Testis (tissue), 3 donors: ENCODE data around the gene CHRNA1. TPM values are rescaled to one million over a fixed set of nuclear protein-coding genes. Genes with fewer than 3 reads are reported as not detected.

Experiments used
- DNase-seq: peaks from one replicate; pipeline ENCODE4 v3.0.0-alpha.2; 2019
- H3K27ac ChIP-seq, 2 donors: fragments of 200-600 bp; sonication (generic); one replicate each; pipeline ENCODE4 v1.5.1; 2019
- H3K27me3 ChIP-seq: fragments of 200-600 bp; sonication (generic); one replicate; pipeline ENCODE4 v1.5.1; 2019
- H3K36me3 ChIP-seq: fragments of 200-600 bp; sonication (generic); one replicate; pipeline ENCODE4 v1.5.1; 2017; ENCODE audit warnings: low read depth; ENCODE audit errors: missing control alignments
- H3K4me1 ChIP-seq: fragments of 200-600 bp; sonication (generic); one replicate; pipeline ENCODE4 v1.5.1; 2019
- H3K4me3 ChIP-seq, 2 donors: fragments of 200-600 bp; sonication (generic); one replicate each; pipeline ENCODE4 v1.5.1; 2017 to 2019
- H3K9me3 ChIP-seq: fragments of 200-600 bp; sonication (generic); one replicate; pipeline ENCODE4 v1.5.1; 2017
- CTCF ChIP-seq, 3 experiments: fragments of 450-650 bp in 2 of 3; fragments of 200-600 bp in 1 of 3; sonication (generic) in 1 of 3; IDR thresholded peaks; one replicate each; pipeline ENCODE4 v1.5.1; 2016 to 2019; ENCODE audit warnings: antibody characterized with exemption in 3 of 3, mild to moderate bottlenecking in 2 of 3, moderate library complexity in 1 of 3
- POLR2A ChIP-seq: fragments of 450-650 bp; IDR thresholded peaks from one replicate; pipeline ENCODE4 v1.6.1; 2017; ENCODE audit warnings: antibody characterized with exemption, mild to moderate bottlenecking, moderate library complexity
- WGBS, 2 donors: methylation state at CpG; one replicate each; pipeline ENCODE4 v1.1.5; 2018; 5-methylcytosine and 5-hydroxymethylcytosine counted together
- intact Hi-C: fragments of 100-400 bp; cut with DNase I; formaldehyde crosslinking; loops from one replicate; pipeline ENCODE4 v1.15.1; 2023; ENCODE audit warnings: low total_unique reads
- polyA plus RNA-seq: library from polyadenylated mRNA; stranded (reverse); fragments of 350-450 nt; fragmentation: Illumina TruSeq; extraction: RNeasy Lipid Tissue Mini Kit (QIAGEN cat#74804); gene quantifications from one replicate; pipeline ENCODE4 v1.2.3, GENCODE V29; 2014; ENCODE audit warnings: low read depth, low replicate concordance; ENCODE audit not compliant: insufficient read depth
- total RNA-seq, 2 donors: library from RNA; depleted of rRNA; stranded (reverse); fragments of >200 nt; gene quantifications; one replicate each; pipeline ENCODE4 v1.2.3, GENCODE V29; 2016

The CHRNA1 gene
- total and polyA plus RNA-seq, 3 donors from 2014 or later: 0.25 to 2.7 (median 1.2) TPM

- Histone ChIP-seq H3K27me3 (no peaks in the 10 kb centered on the region), H3K9me3 (no peaks in the 10 kb centered on the region), H3K4me3 (no peak overlapping the region), H3K4me1 (no peaks in the 10 kb centered on the region), H3K36me3 (no peaks in the 10 kb centered on the region), H3K27ac (no peak overlapping the region)
- DNase-seq: no peak
- no peak for TF ChIP-seq POLR2A
- no peak for TF ChIP-seq CTCF (IDR thresholded peaks at IDR 0.05)
- intact Hi-C loops: loop anchor here (5.0 kb wide), 1 partner anchor 221 kb away; no protein-coding TSS in a partner anchor
- WGBS, 2 donors: 84 to 86% methylated on average over 1 of the region's 1 CpG
Measured at GRCh38 chr2:174766271-174766670, 2.0 kb upstream of the CHRNA1 start.

GRCh38 chr2:174765576-174765975, 1.3 kb upstream of the CHRNA1 start:
- no peak for DNase-seq
- H3K4me3 ChIP-seq: no peak overlapping the region
- no peak for TF ChIP-seq CTCF (IDR thresholded peaks at IDR 0.05)
- no peak for TF ChIP-seq POLR2A
- WGBS, 2 donors: 67 to 74% methylated on average over 4 of the region's 4 CpGs
- H3K4me1 ChIP-seq: no peaks in the 10 kb centered on the region
- H3K27ac ChIP-seq: no peak overlapping the region
- H3K9me3 ChIP-seq: no peaks in the 10 kb centered on the region
- intact Hi-C loops: loop anchor here (5.0 kb wide), 1 partner anchor 222 kb away; no protein-coding TSS in a partner anchor
- H3K36me3 ChIP-seq: no peaks in the 10 kb centered on the region
- no peaks in the 10 kb centered on the region for H3K27me3 ChIP-seq

GRCh38 chr2:174763780-174764179, 492 bp downstream of the CHRNA1 start:
- no peaks in the 10 kb centered on the region for H3K27me3 ChIP-seq
- H3K4me3 ChIP-seq: no peak overlapping the region
- H3K4me1 ChIP-seq: no peaks in the 10 kb centered on the region
- WGBS, 2 donors: 91 to 92% methylated on average over 4 of the region's 4 CpGs
- no peak overlapping the region for H3K27ac ChIP-seq
- intact Hi-C loops: no loop called here
- TF ChIP-seq POLR2A (no peak), CTCF (IDR thresholded peaks at IDR 0.05) (no peak)
- H3K9me3 ChIP-seq: no peaks in the 10 kb centered on the region
- H3K36me3 ChIP-seq: no peaks in the 10 kb centered on the region
- no peak for DNase-seq

- DNase-seq: no peak
- no peak overlapping the region for H3K27ac ChIP-seq
- 69 to 70% methylated on average over 5 of the region's 5 CpGs for WGBS, 2 donors
- no peaks in the 10 kb centered on the region for H3K9me3 ChIP-seq
- no peaks in the 10 kb centered on the region for H3K27me3 ChIP-seq
- no peaks in the 10 kb centered on the region for H3K36me3 ChIP-seq
- no peak for TF ChIP-seq POLR2A
- no peak for TF ChIP-seq CTCF (IDR thresholded peaks at IDR 0.05)
- H3K4me3 ChIP-seq: no peak overlapping the region
- intact Hi-C loops: no loop called here
- no peaks in the 10 kb centered on the region for H3K4me1 ChIP-seq
Measured at GRCh38 chr2:174762464-174762863, 1.8 kb downstream of the CHRNA1 start.

- Histone ChIP-seq H3K4me1 (no peaks in the 10 kb centered on the region), H3K4me3 (no peak overlapping the region), H3K27me3 (no peaks in the 10 kb centered on the region), H3K27ac (no peak overlapping the region), H3K36me3 (no peaks in the 10 kb centered on the region), H3K9me3 (no peaks in the 10 kb centered on the region)
- intact Hi-C loops: no loop called here
- TF ChIP-seq POLR2A: no peak
- no peak for DNase-seq
Measured at GRCh38 chr2:174761837-174762236, 2.4 kb downstream of the CHRNA1 start.
